Right forelimb (tissue), 1 donor: ENCODE results near the gene SARS2.
A peak's percentile ranks its signal among the peaks of the same experiment; 100 is the strongest.
"Not testable (repeated sequence)": the region's sequence is repeated elsewhere in the genome, so short reads cannot be mapped to it uniquely, and the experiment has no call there.

Experiments used
- DNase-seq: peaks from one replicate; pipeline ENCODE4 v3.0.0-alpha.2; 2018

SARS2 gene

DNA sequence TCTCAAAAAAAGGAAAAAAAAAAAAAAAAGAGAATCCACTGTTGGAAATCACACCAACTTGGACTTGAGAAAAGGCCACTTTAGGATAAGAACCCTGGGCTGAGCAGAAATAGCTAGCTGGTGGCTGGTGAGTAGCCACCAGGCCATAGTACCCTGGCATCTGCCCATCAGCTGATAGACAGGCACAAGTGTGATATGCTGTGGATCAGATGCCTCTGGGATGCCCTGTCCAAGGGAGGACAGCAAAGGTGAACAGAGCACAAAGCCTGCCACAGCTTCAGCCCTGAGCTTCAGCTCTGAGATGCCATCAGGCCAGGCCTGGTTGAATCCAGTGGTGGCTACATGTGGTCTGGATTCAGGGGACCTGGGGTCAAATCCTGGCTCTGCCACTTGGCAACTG is 39.9 kb downstream of the SARS2 start:
- DNase-seq: no peak

DNA sequence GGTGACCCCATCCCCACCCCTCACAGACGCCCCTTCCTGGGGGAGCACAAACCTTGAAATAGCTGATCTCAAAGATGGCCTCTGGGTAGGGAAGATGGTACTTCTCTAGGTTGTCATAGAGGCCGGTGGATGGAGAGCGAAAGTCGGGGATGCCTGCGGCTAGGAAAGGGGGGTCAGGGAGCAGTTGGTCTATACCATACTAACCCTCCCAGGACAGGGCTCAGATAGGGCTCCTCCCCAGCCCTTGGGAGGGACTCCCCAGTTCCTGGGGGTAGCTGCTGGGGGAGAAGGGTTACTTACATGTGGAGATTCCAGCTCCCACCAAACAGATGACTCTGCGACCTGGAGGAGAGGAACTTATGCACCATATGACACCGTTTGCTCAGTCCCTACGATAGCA is 40.8 kb downstream of the SARS2 start:
- no peak for DNase-seq

- no peak for DNase-seq
Observed at GRCh38 chr19:38888876-38889275, 41.7 kb downstream of the SARS2 start.

GRCh38 chr19:38884691-38885090 is 45.9 kb downstream of the SARS2 start:
- not testable (repeated sequence) for DNase-seq

DNA sequence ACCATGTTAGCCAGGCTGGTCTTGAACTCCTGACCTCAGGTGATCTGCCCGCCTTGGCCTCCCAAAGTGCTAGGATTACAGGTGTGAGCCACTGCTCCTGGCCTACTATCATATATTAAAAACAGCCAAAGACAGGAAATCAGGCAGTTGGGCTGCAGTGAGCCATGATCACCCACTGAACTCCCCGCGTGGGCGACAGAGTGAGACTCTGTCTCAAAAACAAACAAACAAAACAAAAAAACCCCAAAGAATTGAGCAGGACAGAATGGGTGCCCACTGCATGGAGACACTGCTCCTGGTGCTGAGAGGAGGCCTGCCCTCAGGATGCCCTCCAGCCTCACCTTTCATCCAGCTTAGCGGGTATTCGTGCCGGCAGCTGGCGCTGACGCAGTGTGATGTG is 47.3 kb downstream of the SARS2 start:
- no peak for DNase-seq

- DNase-seq: peak; percentile 30
Observed at GRCh38 chr19:38880882-38881609, 49.5 kb downstream of the SARS2 start.

DNA sequence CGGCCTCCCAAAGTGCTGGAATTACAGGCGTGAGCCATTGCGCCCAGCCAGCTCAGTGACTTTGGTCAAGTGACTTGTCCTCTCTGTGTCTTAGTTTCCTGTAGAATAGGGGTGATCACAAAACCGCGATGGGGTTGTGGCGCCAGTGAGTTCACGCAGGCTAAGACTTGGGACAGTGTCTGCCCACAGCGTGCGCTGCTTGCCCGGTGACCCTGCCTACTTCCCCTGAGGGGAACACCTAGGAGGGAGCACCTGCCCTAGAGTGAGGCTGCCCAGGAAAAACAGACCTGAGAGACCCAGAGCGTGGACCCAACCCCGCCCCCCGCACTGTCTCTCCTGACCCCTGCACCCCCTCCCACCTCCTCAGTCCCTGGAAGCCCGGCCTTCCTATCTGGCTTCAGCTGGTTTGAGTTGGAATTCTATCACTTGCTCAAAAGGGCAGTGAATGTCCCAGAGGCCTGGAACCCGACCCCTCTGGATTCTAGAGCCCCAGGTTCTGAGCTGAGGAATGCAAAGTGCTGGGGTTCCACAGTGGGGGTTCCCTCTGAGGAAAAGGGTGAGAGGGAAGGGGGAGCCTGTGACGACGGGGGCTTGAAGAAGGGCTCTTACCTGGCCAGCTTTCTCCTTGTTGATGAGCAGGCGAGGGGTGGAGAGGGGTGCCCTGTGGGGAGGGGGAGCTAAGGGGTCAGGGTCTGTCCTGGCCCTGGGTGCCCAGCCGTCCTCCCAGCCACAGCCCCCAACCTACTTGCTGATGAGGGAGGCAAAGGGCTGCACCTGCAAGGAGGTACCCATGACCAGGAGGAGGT is 50.3 kb downstream of the SARS2 start:
- DNase-seq: peak; percentile 23

DNA sequence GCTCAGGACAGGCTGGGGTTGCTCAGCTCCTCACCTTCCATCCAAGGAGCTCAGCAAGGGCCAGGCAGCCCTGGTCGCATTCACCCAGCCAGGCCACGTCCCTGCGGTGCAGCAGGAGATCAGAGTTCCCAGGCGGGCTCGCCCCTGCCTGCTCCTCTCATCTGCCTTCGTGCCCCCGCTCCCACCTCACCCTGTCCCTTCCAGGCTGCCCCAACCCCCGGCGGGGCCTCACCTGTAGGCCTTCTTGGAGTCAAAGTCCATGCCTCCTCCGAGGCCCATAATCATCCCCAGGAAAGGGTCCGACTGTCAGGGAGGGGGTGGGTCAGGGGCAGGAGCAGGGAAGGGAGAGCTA is 51.2 kb downstream of the SARS2 start:
- DNase-seq: no peak

DNA sequence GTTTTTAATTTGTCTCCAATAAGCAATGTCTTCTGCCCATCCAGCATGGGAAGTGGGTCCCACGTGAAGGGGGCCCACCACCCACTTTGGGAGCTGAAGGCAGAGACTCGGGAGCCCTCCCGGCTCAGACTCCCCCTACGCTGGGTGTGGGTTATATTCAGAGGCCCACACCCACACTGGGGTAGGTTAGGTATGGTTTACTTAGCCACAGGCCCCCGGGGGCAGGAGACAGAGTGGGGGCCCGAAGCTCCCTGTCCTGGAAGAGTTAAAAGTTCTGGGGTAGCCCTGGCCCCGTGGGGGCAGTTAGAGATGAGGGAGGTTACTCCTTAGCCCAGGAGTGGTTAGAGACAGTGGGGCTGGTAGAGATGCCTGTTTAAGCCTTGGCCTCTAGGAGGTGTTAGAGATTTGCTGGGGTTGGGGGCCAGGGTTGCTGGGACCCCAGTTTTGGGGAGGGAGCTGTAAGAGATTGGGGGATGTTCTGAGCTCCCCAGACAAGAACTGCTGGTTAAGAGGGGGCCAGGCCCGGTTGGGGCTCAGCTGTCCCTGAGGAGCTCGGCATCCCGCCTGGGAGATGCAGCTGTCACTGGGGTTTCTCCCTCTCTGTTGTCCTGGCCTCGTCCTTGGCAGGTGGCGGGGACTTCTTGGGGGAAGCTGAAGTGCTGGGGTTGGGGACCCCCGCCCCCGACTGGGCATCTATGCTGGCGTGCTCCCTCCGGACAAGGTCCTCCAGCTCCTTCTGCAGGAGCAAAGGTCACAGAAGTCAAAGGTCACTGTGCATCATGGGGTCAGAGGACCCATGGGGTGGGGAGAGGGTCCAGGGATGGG is 51.8 kb downstream of the SARS2 start:
- peak; percentile 43 for DNase-seq

DNA sequence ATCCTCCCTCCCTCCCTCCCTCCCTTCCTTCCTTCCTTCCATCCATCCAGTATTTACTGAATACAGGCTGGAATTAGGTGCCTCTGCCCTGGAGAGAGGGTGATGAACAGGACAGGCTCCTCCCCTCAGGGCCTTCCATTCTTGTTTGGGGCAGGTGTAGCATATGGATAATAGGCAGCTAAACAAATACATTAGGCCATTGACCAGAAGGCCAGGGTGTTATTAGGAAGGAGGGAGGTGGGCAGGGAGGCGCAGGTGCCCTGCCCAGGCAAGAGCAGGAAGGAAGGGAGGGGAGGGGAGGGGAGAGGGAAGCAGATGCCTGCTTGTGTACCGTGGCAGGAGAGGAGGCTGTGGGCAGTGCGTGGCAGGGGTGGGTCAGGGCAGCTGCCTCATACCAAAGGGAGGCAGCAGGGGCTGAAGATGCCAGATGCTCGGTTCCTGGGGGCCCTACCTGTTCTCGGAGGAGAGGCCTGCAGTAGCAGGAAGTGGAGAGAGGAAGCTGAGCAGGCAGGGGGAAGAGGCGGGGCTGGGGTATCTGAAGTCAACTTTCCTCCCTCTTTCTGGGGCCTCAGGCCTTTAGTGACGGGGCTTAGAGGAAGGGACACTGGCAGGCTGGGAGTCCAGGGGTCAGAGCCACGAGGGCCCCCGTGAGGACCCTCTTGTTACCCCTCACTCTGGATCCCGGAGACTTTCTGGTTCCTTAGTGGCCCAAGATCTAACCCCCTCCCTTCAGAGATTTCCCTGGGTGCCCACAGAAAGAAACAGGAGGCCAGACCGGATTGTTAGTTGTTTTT is 52.6 kb downstream of the SARS2 start, which contains the start of gene RINL:
TSS of gene RINL (minus strand) at position 495 of the 794 bp plus-strand sequence. CDS start 1,533 bp downstream, outside the sequence.
- peak; percentile 42 for DNase-seq

DNA sequence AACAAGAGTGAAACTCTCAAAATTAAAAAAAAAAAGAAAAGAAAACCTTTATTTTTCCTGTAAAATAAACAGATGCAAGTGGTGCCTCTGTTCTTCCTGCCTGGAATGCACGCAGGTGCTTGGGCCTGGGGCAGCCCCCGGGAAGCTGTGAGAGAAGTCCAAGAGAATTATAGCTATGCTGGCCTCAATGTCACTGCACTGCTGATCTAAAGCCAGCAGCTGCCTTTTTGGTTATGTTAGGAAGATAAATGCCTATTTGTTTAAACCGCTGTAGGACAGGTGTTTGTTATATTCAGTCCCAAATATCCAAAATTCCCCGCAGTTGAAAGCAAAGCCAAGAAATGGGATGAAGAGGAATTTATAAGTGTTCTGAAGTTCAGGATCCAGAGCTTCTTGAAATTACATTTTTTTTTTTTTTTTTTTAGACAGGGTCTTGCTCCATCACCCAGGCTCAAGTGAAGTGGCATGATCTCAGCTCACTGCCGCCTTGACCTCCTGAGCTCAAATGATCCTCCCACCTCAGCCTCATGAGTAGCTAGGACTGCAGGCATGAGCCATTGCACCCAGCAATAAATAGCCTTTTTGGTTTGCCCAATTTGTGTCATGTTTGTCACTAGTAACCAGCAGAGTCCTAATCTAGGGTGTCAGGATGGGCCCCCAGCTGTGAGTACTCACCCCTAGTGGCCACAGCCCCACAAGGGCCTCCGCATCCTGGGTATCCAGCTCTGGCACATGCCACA is 54.7 kb downstream of the SARS2 start:
- DNase-seq: peak; percentile 37

DNA sequence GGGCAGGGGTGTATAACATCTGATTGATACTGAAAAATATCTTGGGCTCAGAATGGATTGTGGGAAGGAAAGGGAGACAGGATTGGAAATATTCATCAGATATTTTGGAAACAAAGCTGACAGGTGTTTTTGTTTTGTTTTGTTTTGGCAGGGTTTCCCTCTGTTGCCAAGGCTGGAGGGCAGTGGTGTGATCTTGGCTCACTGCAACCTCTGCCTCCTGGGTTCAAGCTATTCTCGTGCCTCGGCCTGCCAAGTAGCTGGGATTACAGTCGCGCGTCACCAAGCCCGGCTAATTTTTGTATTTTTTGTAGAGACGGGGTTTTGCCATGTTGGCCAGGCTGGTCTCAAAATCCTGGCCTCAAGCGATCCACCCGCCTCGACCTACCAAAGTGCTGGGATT is 57.2 kb downstream of the SARS2 start:
- not testable (repeated sequence) for DNase-seq

DNA sequence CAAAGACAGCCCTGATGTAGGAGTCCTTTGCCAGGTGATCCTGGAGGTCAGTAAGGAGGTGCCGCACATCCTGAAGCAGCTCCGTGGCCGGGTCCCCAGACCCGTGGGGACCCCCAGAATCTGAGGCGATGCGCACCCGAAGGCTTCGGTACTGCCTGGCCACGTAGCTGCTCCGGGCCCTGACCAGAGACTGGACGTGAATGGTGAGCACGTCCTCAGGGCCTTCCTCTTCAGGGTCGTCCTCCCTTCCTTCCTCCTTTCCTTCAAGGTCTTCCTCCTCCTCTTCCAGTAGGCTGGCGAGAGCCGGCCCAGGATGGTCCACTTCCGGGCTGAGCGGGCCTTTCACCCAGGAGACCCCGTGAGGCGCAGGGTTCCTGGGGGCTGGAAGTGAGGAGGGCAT is 60.0 kb downstream of the SARS2 start:
- peak; percentile 42 for DNase-seq

GRCh38 chr19:38869836-38870607 is 60.5 kb downstream of the SARS2 start:
- peak; percentile 76 for DNase-seq

DNA sequence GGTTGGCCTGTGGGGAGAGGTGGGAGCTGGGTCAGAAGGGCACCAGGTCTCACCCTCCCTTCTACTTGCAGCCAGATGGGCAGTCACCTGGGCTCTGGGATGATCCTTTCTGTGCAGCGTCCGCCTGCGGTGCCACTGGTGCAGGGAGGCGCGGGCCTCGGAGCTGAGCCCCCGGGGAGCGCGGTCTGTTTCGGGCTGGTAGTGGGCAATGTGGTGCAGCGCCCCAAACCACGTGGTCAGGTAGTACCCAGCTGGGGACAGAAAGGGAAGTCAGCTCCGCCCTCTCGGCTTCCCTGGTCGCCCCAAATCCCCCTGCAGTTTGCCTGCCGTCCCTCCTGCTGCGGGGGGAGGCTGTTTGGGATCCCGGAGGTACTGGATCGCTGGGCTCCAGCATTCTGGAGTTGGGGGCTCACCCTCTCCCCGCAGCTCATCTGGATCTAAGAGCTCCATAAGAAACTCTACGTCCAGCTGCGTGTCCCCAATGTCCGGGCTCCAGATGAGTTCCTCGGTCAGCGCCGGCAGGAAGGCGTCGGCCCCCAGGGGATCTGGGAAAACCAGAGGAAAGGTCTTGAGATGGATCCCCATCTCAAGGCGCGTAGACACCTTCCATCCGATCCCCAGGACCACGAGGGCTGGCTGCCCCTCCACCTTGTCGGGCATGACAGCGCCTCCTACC is 61.3 kb downstream of the SARS2 start:
- DNase-seq: no peak

DNA sequence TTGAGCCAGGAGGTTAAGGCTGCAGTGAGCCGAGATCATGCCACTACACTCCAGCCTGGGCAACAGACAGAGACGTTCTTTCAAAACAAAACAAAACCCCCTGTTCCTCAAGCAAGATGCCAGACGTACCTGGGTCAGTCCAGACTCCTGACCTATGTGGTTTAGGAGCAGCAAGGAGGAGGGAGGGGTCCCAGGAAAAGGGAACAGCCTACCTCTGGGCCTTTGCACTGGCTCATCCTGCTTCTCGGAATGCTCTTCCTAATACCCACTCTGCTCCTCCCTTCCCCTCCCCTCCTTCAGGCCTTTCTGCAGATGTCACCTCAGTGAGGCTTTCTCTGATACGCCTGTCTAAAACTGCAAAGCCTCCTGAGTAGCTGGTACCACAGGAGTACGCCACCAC is 62.0 kb downstream of the SARS2 start:
- DNase-seq: no peak

GRCh38 chr19:38867171-38867780 is 63.3 kb downstream of the SARS2 start:
- DNase-seq: no peak
